GM18873 (cell line): ENCODE data around the gene CFAP53.

Source experiments
- ATAC-seq: cut with Tn5 transposase; IDR thresholded peaks from one replicate; pipeline ENCODE4 v1.9.1; 2021; ENCODE audit warnings: mild to moderate bottlenecking, moderate library complexity, moderate number of reproducible peaks; ENCODE audit not compliant: unreplicated experiment, low FRiP score

CFAP53 gene

GRCh38 chr18:50196261-50196660, 70.0 kb downstream of the CFAP53 start:
- ATAC-seq, result no peak

- no peak for ATAC-seq
Measured at GRCh38 chr18:50195689-50196088, 70.6 kb downstream of the CFAP53 start.

- no peak for ATAC-seq
Measured at GRCh38 chr18:50194631-50195532, 71.4 kb downstream of the CFAP53 start, which contains the start of gene MYO5B. TSS of gene MYO5B (minus strand) at chr18:50195147. CDS start at chr18:50194793, 354 bp downstream.

GRCh38 chr18:50193796-50194630, 72.3 kb downstream of the CFAP53 start:
- no peak for ATAC-seq

GRCh38 chr18:50192995-50193795, 73.1 kb downstream of the CFAP53 start:
- no peak for ATAC-seq

GRCh38 chr18:50190926-50191325, 75.4 kb downstream of the CFAP53 start:
- no peak for ATAC-seq

GRCh38 chr18:50190236-50190635, 76.1 kb downstream of the CFAP53 start:
- no peak for ATAC-seq

- no peak for ATAC-seq
Measured at GRCh38 chr18:50189160-50189559, 77.1 kb downstream of the CFAP53 start.

- ATAC-seq, result no peak
Measured at GRCh38 chr18:50188652-50189051, 77.6 kb downstream of the CFAP53 start.

GRCh38 chr18:50187659-50188058, 78.6 kb downstream of the CFAP53 start:
- ATAC-seq, result no peak

- ATAC-seq, result no peak
Measured at GRCh38 chr18:50186385-50186784, 79.9 kb downstream of the CFAP53 start.

GRCh38 chr18:50183556-50183955, 82.7 kb downstream of the CFAP53 start:
- ATAC-seq, result no peak

GRCh38 chr18:50182511-50182910, 83.8 kb downstream of the CFAP53 start:
- ATAC-seq, result no peak

GRCh38 chr18:50181590-50181989, 84.7 kb downstream of the CFAP53 start:
- ATAC-seq, result no peak

GRCh38 chr18:50179465-50179864, 86.8 kb downstream of the CFAP53 start:
- no peak for ATAC-seq

- ATAC-seq, result no peak
Measured at GRCh38 chr18:50177294-50177992, 88.9 kb downstream of the CFAP53 start.
